ENCODE data around the gene HRH1.

GRCh38 chr3:11275926-11276325, 121.6 kb downstream of the HRH1 start:
- TF ChIP-seq, protein P1, sequence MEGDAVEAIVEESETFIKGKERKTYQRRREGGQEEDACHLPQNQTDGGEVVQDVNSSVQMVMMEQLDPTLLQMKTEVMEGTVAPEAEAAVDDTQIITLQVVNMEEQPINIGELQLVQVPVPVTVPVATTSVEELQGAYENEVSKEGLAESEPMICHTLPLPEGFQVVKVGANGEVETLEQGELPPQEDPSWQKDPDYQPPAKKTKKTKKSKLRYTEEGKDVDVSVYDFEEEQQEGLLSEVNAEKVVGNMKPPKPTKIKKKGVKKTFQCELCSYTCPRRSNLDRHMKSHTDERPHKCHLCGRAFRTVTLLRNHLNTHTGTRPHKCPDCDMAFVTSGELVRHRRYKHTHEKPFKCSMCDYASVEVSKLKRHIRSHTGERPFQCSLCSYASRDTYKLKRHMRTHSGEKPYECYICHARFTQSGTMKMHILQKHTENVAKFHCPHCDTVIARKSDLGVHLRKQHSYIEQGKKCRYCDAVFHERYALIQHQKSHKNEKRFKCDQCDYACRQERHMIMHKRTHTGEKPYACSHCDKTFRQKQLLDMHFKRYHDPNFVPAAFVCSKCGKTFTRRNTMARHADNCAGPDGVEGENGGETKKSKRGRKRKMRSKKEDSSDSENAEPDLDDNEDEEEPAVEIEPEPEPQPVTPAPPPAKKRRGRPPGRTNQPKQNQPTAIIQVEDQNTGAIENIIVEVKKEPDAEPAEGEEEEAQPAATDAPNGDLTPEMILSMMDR (IDR thresholded peaks at IDR 0.05): no peak
- TF ChIP-seq EZH2 (IDR thresholded peaks at IDR 0.05; ENCODE audit: borderline replicate concordance, insufficient read depth, low read depth, low read length, poor library complexity, severe bottlenecking): no peak
